Measurements from ENCODE around the gene UTY. TPM values are rescaled to one million over a fixed set of nuclear protein-coding genes. Genes with fewer than 3 reads are reported as not detected.

Gene UTY
- total RNA-seq, 1 experiment from 2014 or later, result not detected

GRCh38 chrY:13210961-13211646, 268.7 kb downstream of the UTY start:
- Histone ChIP-seq H2BK15ac (ENCODE audit: low read depth, low read length) (no peak overlapping the region), H3K14ac (ENCODE audit: insufficient read depth, low read length) (no peak overlapping the region), H3K4ac (ENCODE audit: low read depth, low read length) (no peak overlapping the region), H2BK20ac (ENCODE audit: low read depth, low read length, poor library complexity, severe bottlenecking) (no peak overlapping the region), H4K20me1 (ENCODE audit: control insufficient read depth, insufficient read depth, insufficient read length) (no peaks in the 10 kb centered on the region), H2BK5ac (ENCODE audit: insufficient read length, low read length) (no peak overlapping the region), H3K27me3 (ENCODE audit: insufficient read depth, low read length) (no peaks in the 10 kb centered on the region), H4K5ac (ENCODE audit: insufficient read length, low read depth, low read length) (no peak overlapping the region), H3K4me1 (ENCODE audit: insufficient read depth, low read length) (no peaks in the 10 kb centered on the region), H3K23ac (ENCODE audit: insufficient read length, low read depth, low read length) (no peak overlapping the region), H3K79me2 (ENCODE audit: insufficient read depth, low read length) (no peaks in the 10 kb centered on the region), H2AK5ac (ENCODE audit: insufficient read length, low read length) (no peak overlapping the region), H3K18ac (ENCODE audit: insufficient read length, low read depth, low read length) (no peak overlapping the region), H3K56ac (ENCODE audit: insufficient read length, low read depth, low read length) (no peak overlapping the region), H4K8ac (replicated peaks; ENCODE audit: insufficient read length, low read depth, low read length) (no peak overlapping the region), H2BK12ac (ENCODE audit: insufficient read length, low read depth, low read length) (no peak overlapping the region), H3K23me2 (ENCODE audit: insufficient read length, low read depth, low read length, poor library complexity, severe bottlenecking) (no peaks in the 10 kb centered on the region), H4K91ac (ENCODE audit: insufficient read length, low read depth, low read length) (no peak overlapping the region), H3T11ph (ENCODE audit: low read length) (no peak overlapping the region), H3K4me2 (ENCODE audit: insufficient read depth, insufficient read length, low read length) (no peak overlapping the region), H2AFZ (ENCODE audit: low read length) (no peak overlapping the region), H2BK120ac (ENCODE audit: low read depth, low read length, poor library complexity, severe bottlenecking) (no peak overlapping the region), H3K9me3 (ENCODE audit: control insufficient read depth, low read depth, low read length) (no peaks in the 10 kb centered on the region), H3K79me1 (ENCODE audit: insufficient read depth, low read depth, low read length, poor library complexity, severe bottlenecking) (no peaks in the 10 kb centered on the region), H3K27ac (ENCODE audit: insufficient read length, low read depth, low read length) (no peak overlapping the region), H3K9ac (ENCODE audit: extremely low read depth, insufficient read length, low read length) (no peak overlapping the region)
- no peaks in the 10 kb centered on the region for H3K4me1 Mint-ChIP-seq
- DNase-seq, result no peak
- TF ChIP-seq CTCF (conservative IDR thresholded peaks at IDR 0.05), result no peak
- H3K27me3 Mint-ChIP-seq (ENCODE audit: low read depth), result no peaks in the 10 kb centered on the region
- H3K4me3 Mint-ChIP-seq, result no peak overlapping the region
- H3K27ac Mint-ChIP-seq, result no peak overlapping the region
- H3K9me3 Mint-ChIP-seq, result no peaks in the 10 kb centered on the region
- H3K36me3 Mint-ChIP-seq (ENCODE audit: insufficient read depth in 1 of 3, low read depth in 3 of 3), result no peaks in the 10 kb centered on the region
- no CpG with 5 or more reads among the region's 5 CpGs for WGBS (ENCODE audit: extremely low coverage, insufficient read length, low lambda C conversion rate)
